ENCODE results near the gene MYH2. TPM values are rescaled to one million over a fixed set of nuclear protein-coding genes. Genes with fewer than 3 reads are reported as not detected.
"Not testable (repeated sequence)": the region's sequence is repeated elsewhere in the genome, so short reads cannot be mapped to it uniquely, and the experiment has no call there.

The MYH2 gene
- total RNA-seq, 1 donor from 2014 or later = not detected

DNA sequence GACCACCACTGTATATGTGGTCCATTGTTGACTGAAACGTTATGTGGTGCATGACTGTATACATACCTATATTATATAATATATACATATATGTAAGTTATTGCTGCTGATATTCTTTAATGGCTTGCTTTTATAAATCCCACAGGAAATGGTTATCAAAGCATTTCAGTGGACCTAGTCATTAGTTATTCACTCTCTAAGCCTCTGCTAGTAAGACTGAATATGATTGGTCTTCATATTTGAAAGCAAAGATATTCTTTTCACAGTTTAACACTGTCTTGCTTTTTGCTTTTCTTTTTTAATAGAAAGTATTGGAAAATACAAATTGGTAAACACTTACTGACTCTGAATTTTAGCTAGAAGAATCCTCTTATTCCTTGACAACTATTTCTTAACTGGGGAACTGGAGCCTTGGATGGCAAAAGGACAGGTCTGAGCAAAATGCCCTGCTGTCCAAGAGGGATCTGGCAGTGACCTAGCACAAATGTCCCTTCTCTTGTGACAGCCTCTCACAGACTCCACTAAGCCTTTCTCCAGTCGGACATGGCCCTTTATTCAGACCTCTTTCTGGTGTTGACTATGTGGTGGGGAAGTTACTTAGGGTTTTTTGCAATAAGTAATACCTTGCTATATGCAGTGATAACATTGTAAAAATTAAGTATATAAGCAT, 14.7 kb upstream of the MYH2 start:
- TF ChIP-seq, protein P1, sequence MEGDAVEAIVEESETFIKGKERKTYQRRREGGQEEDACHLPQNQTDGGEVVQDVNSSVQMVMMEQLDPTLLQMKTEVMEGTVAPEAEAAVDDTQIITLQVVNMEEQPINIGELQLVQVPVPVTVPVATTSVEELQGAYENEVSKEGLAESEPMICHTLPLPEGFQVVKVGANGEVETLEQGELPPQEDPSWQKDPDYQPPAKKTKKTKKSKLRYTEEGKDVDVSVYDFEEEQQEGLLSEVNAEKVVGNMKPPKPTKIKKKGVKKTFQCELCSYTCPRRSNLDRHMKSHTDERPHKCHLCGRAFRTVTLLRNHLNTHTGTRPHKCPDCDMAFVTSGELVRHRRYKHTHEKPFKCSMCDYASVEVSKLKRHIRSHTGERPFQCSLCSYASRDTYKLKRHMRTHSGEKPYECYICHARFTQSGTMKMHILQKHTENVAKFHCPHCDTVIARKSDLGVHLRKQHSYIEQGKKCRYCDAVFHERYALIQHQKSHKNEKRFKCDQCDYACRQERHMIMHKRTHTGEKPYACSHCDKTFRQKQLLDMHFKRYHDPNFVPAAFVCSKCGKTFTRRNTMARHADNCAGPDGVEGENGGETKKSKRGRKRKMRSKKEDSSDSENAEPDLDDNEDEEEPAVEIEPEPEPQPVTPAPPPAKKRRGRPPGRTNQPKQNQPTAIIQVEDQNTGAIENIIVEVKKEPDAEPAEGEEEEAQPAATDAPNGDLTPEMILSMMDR (conservative IDR thresholded peaks at IDR 0.05; ENCODE audit: low read depth, low read length) = no peak
- H3K4me3 ChIP-seq (ENCODE audit: low read depth, low read length) = no peak overlapping the region
- DNase-seq (ENCODE audit: low read depth) = no peak

DNA sequence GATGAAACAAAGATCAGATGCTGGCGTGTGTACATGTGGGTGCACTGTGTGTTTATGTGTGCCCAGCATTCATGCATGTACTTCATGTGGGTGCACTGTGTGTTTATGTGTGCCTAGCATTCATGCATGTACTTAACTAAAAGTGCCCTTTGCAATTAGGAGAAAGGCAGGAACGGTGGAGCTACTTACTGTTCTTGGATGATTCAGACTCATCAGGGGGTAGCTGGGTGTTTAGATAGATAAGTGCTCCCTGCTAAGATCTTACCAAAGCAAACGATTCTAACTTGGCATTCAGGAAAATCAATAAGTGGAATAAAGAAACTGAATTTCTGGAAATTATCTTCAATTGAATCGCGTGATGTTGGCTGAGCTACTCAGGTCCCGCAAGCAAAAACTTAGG, 8.6 kb upstream of the MYH2 start:
- no peak for DNase-seq (ENCODE audit: low read depth)
- no peak overlapping the region for H3K4me3 ChIP-seq (ENCODE audit: low read depth, low read length)
- TF ChIP-seq, protein P1 (conservative IDR thresholded peaks at IDR 0.05; ENCODE audit: low read depth, low read length) = no peak

DNA sequence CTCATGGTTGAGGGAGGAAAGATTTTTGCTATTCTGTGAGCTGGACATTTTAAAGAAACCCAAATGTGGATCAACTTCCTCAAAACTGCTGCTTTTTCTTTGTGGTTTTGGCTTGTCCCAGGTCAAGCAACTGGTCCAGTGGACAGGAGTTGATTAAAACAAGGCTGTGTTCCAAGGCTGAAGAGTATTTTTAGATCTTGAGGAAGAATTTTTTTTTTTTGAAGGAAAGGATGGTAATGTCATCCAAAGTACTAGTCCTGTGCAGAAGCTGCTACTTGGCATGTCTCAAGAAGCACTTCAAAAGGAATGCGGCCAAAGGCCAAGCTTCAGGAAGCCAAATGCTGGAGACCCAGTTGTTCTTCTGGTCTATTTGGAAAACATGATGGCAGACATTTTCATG, 8.0 kb upstream of the MYH2 start:
- H3K4me3 ChIP-seq (ENCODE audit: low read depth, low read length) = no peak overlapping the region
- DNase-seq (ENCODE audit: low read depth) = no peak
- TF ChIP-seq, protein P1 (conservative IDR thresholded peaks at IDR 0.05; ENCODE audit: low read depth, low read length) = no peak

DNA sequence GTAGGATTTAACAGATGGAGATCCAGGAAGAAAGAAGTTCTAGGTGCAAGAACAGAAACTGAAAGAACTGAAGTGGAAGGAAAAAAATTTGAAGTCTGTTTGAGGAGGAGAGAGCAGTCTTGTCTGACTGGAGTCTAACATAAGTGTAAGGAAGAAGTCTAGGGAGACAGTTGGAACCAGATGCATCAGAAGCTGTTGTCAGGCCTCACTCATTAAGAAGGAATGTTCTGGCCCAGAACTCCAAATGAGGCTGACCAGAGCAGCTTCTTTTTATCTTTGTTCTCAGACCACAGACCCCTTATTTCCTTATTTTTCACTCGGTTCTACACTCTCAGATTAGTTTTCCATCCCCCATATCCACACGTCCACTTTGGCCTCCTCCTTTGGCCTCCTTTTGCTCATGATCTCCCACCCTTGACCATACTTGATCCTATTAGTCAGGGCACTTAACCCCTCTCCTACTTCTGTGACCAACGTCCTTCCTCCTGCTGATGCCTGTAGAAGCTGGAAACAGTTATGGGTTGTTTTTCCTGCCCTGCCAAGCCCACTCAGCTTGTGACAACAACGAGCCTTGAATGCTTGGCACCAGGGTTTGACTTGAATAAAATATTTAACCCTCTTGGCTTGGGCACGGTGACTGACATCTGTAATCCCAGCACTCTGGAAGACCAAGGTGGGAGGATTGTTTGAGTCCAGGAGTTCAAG, 7.0 kb upstream of the MYH2 start:
- H3K4me3 ChIP-seq (ENCODE audit: low read depth, low read length) = no peak overlapping the region
- no peak for DNase-seq (ENCODE audit: low read depth)
- TF ChIP-seq, protein P1 (conservative IDR thresholded peaks at IDR 0.05; ENCODE audit: low read depth, low read length) = no peak

DNA sequence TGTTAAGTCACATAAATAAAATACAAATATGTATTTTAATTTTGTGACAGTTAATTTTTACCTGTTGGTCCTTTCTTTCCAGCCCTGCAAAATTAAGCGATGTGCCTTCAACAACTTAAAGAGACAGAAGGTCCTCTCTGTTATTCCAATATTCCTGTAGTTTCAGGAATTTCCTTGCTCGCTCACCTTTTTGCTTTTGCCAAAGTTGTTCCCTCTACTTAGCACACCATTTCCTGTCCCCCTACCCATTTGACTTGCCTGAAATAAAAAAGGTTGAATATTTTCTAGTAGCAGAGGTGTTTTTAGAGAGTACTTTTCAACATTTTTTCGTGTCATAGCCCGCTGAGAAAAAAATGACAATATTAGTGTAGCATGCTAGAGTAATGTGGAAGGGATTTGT, 556 bp upstream of the MYH2 start:
- DNase-seq (ENCODE audit: low read depth) = no peak
- H3K4me3 ChIP-seq (ENCODE audit: low read depth, low read length) = no peak overlapping the region
- TF ChIP-seq, protein P1 (conservative IDR thresholded peaks at IDR 0.05; ENCODE audit: low read depth, low read length) = no peak

DNA sequence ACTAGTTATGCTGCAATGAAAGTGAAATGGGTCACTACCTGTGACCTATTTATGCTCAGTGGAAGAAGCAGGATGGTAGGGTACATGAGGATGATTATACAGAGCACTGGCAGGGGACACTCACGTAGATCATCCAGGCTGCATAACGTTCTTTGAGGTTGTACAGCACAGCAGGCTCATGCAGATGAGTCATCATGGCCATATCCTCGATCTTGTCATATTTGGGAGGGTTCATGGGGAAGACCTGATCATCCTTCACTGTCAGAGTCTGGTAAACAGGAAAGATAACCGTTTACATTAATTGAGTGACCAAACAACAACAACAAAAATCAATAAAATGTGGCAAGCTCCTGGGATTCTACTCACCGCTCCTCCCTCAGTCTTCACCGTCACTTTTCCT, 2.1 kb downstream of the MYH2 start:
- DNase-seq (ENCODE audit: low read depth) = no peak
- no peak overlapping the region for H3K4me3 ChIP-seq (ENCODE audit: low read depth, low read length)
- TF ChIP-seq, protein P1 (conservative IDR thresholded peaks at IDR 0.05; ENCODE audit: low read depth, low read length) = no peak

DNA sequence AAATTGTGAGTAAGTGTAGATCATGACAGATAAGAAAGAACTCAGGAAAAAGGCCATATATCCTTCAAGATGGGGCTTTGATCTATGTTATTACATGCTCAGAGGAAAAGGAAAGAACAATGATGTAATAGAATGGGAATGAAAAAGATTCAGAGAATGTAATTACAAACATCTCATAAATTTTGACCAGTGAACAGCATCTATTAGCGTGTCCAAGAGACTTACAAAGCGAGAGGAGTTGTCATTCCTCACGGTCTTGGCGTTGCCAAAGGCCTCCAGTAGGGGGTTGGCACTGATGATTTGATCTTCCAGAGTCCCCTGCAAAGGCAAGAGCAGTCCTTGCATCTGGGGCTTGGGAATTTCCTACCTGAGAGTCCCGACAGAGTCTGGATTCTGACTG, 6.0 kb downstream of the MYH2 start:
- DNase-seq (ENCODE audit: low read depth) = not testable (repeated sequence)

DNA sequence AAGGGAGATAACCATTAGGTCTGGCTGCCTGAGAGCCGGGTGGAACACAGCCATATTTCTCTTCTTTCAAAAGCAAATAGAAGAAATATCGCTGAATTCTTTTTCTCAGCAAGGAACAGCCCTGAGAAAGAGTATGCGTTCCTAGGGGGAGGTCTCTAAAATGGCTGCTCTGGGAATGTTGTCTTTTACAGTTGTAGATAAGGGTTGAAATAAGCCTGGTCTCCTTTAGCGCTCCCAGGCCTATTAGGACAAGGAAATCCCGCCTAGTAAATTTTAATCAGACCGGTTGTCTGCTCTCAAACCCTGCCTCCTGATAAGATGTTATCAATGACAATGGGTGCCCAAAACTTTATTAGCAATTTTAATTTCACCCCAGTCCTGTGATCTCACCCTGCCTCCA, 8.3 kb downstream of the MYH2 start:
- DNase-seq (ENCODE audit: low read depth); H3K4me3 ChIP-seq (ENCODE audit: low read depth, low read length): not testable (repeated sequence)

More for the DNA sequence above, 6.0 kb downstream of the MYH2 start:
- not testable (repeated sequence) for H3K4me3 ChIP-seq (ENCODE audit: low read depth, low read length)

All from epithelial cell of proximal tubule (primary cell).